GM23338 (cell line): ENCODE data around the gene HEMK1. TPM values are rescaled to one million over a fixed set of nuclear protein-coding genes. Genes with fewer than 3 reads are reported as not detected.

Source experiments
- ATAC-seq: fragments of 200-7000 bp; cut with Tn5 transposase; 3 replicates; pipeline ENCODE4 v1.9.1; 2020
- DNase-seq: peaks from one replicate; pipeline ENCODE4 v3.0.0-alpha.2; 2015; ENCODE audit warnings: low spot score
- H2AFZ ChIP-seq: fragments of 200-600 bp; sonication (generic); 2 replicates; pipeline ENCODE4 v1.8.0; 2016; ENCODE audit warnings: antibody characterized with exemption, mild to moderate bottlenecking, moderate library complexity
- H3F3A ChIP-seq: fragments of 200-600 bp; sonication (generic); replicated peaks from 2 replicates; pipeline ENCODE4 v1.8.0; 2017; ENCODE audit warnings: antibody characterized with exemption, mixed run types, low read depth
- H3K27ac ChIP-seq: fragments of 200-600 bp; sonication (generic); 2 replicates; pipeline ENCODE4 v1.6.1; 2016; ENCODE audit warnings: low read depth
- H3K27me3 ChIP-seq: fragments of 200-600 bp; sonication (generic); 2 replicates; pipeline ENCODE4 v1.8.0; 2016; ENCODE audit warnings: mild to moderate bottlenecking, mixed run types, moderate library complexity; ENCODE audit not compliant: insufficient read depth
- H3K36me3 ChIP-seq: fragments of 200-600 bp; sonication (generic); 2 replicates; pipeline ENCODE4 v1.8.0; 2016; ENCODE audit warnings: mild to moderate bottlenecking; ENCODE audit not compliant: insufficient read depth
- H3K4me1 ChIP-seq: fragments of 200-600 bp; sonication (generic); 2 replicates; pipeline ENCODE4 v1.8.0; 2016; ENCODE audit warnings: mild to moderate bottlenecking, moderate library complexity; ENCODE audit not compliant: insufficient read depth
- H3K4me2 ChIP-seq: fragments of 200-600 bp; sonication (generic); 2 replicates; pipeline ENCODE4 v1.7.1; 2017; ENCODE audit warnings: mixed run types
- H3K4me3 ChIP-seq: fragments of 200-600 bp; sonication (generic); 2 replicates; pipeline ENCODE4 v1.6.1; 2016; ENCODE audit warnings: mixed run types
- H3K79me2 ChIP-seq: fragments of 200-600 bp; sonication (generic); replicated peaks from 2 replicates; pipeline ENCODE4 v1.8.0; 2017; ENCODE audit warnings: mild to moderate bottlenecking; ENCODE audit not compliant: insufficient read depth
- H3K9me2 ChIP-seq: fragments of 200-600 bp; sonication (generic); 2 replicates; pipeline ENCODE4 v1.8.0; 2017; ENCODE audit not compliant: insufficient read depth
- H4K20me1 ChIP-seq: fragments of 200-600 bp; sonication (generic); replicated peaks from 2 replicates; pipeline ENCODE4 v1.8.0; 2017; ENCODE audit warnings: mild to moderate bottlenecking; ENCODE audit not compliant: insufficient read depth
- H3K27ac Mint-ChIP-seq: 2 replicates; pipeline ENCODE4 v1.8.0; 2020; ENCODE audit warnings: inconsistent platforms, mild to moderate bottlenecking, moderate library complexity, mixed read lengths
- H3K27me3 Mint-ChIP-seq: 3 replicates; pipeline ENCODE4 v1.8.0; 2022; ENCODE audit warnings: low read depth, mild to moderate bottlenecking, moderate library complexity, mixed read lengths, inconsistent platforms; ENCODE audit not compliant: insufficient read depth, poor library complexity
- H3K36me3 Mint-ChIP-seq: 3 replicates; pipeline ENCODE4 v1.8.0; 2021; ENCODE audit warnings: low read depth, mild to moderate bottlenecking, inconsistent platforms, moderate library complexity, mixed read lengths
- H3K4me1 Mint-ChIP-seq: 3 replicates; pipeline ENCODE4 v1.8.0; 2020; ENCODE audit warnings: mild to moderate bottlenecking, inconsistent platforms, mixed read lengths
- H3K4me3 Mint-ChIP-seq: 3 replicates; pipeline ENCODE4 v1.8.0; 2021; ENCODE audit warnings: moderate library complexity, mild to moderate bottlenecking, inconsistent platforms, mixed read lengths
- H3K9me3 Mint-ChIP-seq: 3 replicates; pipeline ENCODE4 v1.8.0; 2020; ENCODE audit warnings: moderate library complexity, mild to moderate bottlenecking, inconsistent platforms, mixed read lengths
- CTCF ChIP-seq, 2 experiments: fragments of 200-600 bp in 1 of 2; sonication (generic) in 1 of 2; conservative IDR thresholded peaks; 2 replicates each; pipeline versions ENCODE4 v1.5.1 to v1.6.1; 2016 to 2017; ENCODE audit warnings: antibody characterized with exemption in 2 of 2, low read depth in 2 of 2, mild to moderate bottlenecking in 2 of 2, moderate library complexity in 1 of 2
- ETS1 ChIP-seq: IDR thresholded peaks from 2 replicates; pipeline ENCODE4 v1.6.1; 2016; ENCODE audit warnings: antibody characterized with exemption
- EZH2phosphoT487 ChIP-seq: fragments of 200-600 bp; sonication (generic); IDR thresholded peaks from one replicate; pipeline ENCODE4 v1.8.1; 2018; ENCODE audit warnings: antibody characterized with exemption; ENCODE audit not compliant: unreplicated experiment
- POLR2AphosphoS5 ChIP-seq: IDR thresholded peaks from 2 replicates; pipeline ENCODE4 v1.6.1; 2016; ENCODE audit warnings: antibody characterized with exemption, low read depth
- REST ChIP-seq: IDR thresholded peaks from one replicate; pipeline ENCODE4 v1.6.1; 2018; ENCODE audit warnings: antibody characterized with exemption; ENCODE audit not compliant: unreplicated experiment
- STAT1 ChIP-seq: IDR thresholded peaks from one replicate; pipeline ENCODE4 v1.6.1; 2016; ENCODE audit warnings: antibody characterized with exemption; ENCODE audit not compliant: unreplicated experiment
- ZNF114 ChIP-seq: fragments of 250-450 bp; sonication (Bioruptor Pico); IDR thresholded peaks from 2 replicates; pipeline ENCODE4 v1.5.0; 2020; ENCODE audit warnings: mild to moderate bottlenecking, moderate library complexity
- ZNF331 ChIP-seq: fragments of 250-450 bp; sonication (Bioruptor Pico); IDR thresholded peaks from 2 replicates; pipeline ENCODE4 v1.5.0; 2020; ENCODE audit warnings: low read depth, mild to moderate bottlenecking, moderate library complexity
- polyA plus RNA-seq: library from polyadenylated mRNA; unstranded; fragments of >200 nt; fragmentation: Nextera tagmentation; extraction: Ambion mirVana; gene quantifications from 2 replicates; pipeline ENCODE4 v1.2.1, GENCODE V29; 2016
- total RNA-seq: library from RNA; depleted of rRNA; stranded (reverse); fragments of >200 nt; shearing (Covaris generic); gene quantifications from 2 replicates; pipeline ENCODE4 v1.2.3, GENCODE V29; 2014

Gene HEMK1
- total and polyA plus RNA-seq, 2 experiments from 2014 or later: 5.6 to 10.1 TPM

GRCh38 chr3:50608278-50608677 lies 39.0 kb downstream of the HEMK1 start (continued):
- TF ChIP-seq ETS1: no peak
- TF ChIP-seq ZNF114 (CRISPR knock-in tag): no peak
- TF ChIP-seq STAT1: no peak
- no peak for TF ChIP-seq CTCF (conservative IDR thresholded peaks at IDR 0.05; ENCODE audit: low read depth in 2 of 2)
- no peak for TF ChIP-seq ZNF331 (CRISPR knock-in tag)
- TF ChIP-seq REST: no peak
- TF ChIP-seq EZH2phosphoT487: no peak
- TF ChIP-seq POLR2AphosphoS5: no peak

- ATAC-seq: no peak
- H2AFZ ChIP-seq: no peak overlapping the region
- Mint-ChIP-seq H3K9me3 (no peaks in the 10 kb centered on the region), H3K4me1 (peaks cover 14% of the 10 kb centered on the region), H3K27ac (no peak overlapping the region), H3K4me3 (no peak overlapping the region), H3K36me3 (no peaks in the 10 kb centered on the region), H3K27me3 (peaks cover 42% of the 10 kb centered on the region)
- H3K27me3 ChIP-seq: peaks cover 30% of the 10 kb centered on the region
- H3K4me3 ChIP-seq: no peak overlapping the region
- no peaks in the 10 kb centered on the region for H3K36me3 ChIP-seq
- H4K20me1 ChIP-seq: peaks cover 2% of the 10 kb centered on the region
- H3K9me2 ChIP-seq: no peaks in the 10 kb centered on the region
- H3K4me1 ChIP-seq: peaks cover 8% of the 10 kb centered on the region; the same call in 1 of the 2 replicates
- H3K4me2 ChIP-seq: no peak overlapping the region
- no peaks in the 10 kb centered on the region for H3K79me2 ChIP-seq
- H3K27ac ChIP-seq: no peak overlapping the region
- no peak for DNase-seq
- 0 out of 2 replicates have a peak, but pooled peaks cover 7% of the 10 kb centered on the region for H3F3A ChIP-seq
- no peak for TF ChIP-seq REST
- no peak for TF ChIP-seq STAT1
Observed at GRCh38 chr3:50609071-50609762, 39.9 kb downstream of the HEMK1 start.
